T follicular helper cell (primary cell): ENCODE measurements around the gene RHOF.
"Not testable (repeated sequence)": the region's sequence is repeated elsewhere in the genome, so short reads cannot be mapped to it uniquely, and the experiment has no call there.

Experiments used
- DNase-seq: peaks from one replicate; pipeline ENCODE4 v3.0.0-alpha.2; 2020; ENCODE audit warnings: low read depth

The RHOF gene

GRCh38 chr12:121773011-121773777, 20.3 kb downstream of the RHOF start:
- DNase-seq, result peak; percentile 68

GRCh38 chr12:121770813-121771625, 22.5 kb downstream of the RHOF start:
- DNase-seq, result no peak

GRCh38 chr12:121770388-121770787, 23.1 kb downstream of the RHOF start:
- DNase-seq, result no peak

GRCh38 chr12:121769831-121770301, 23.6 kb downstream of the RHOF start:
- no peak for DNase-seq

GRCh38 chr12:121769297-121769830, 24.1 kb downstream of the RHOF start:
- no peak for DNase-seq

- no peak for DNase-seq
Measured at GRCh38 chr12:121767525-121768016, 25.9 kb downstream of the RHOF start.

- DNase-seq, result no peak
Measured at GRCh38 chr12:121766290-121767039, 27.0 kb downstream of the RHOF start.

GRCh38 chr12:121765573-121765972, 27.9 kb downstream of the RHOF start:
- DNase-seq, result no peak

- no peak for DNase-seq
Measured at GRCh38 chr12:121764808-121765207, 28.7 kb downstream of the RHOF start.

GRCh38 chr12:121762269-121762668, 31.2 kb downstream of the RHOF start:
- no peak for DNase-seq

- not testable (repeated sequence) for DNase-seq
Measured at GRCh38 chr12:121758536-121758935, 35.0 kb downstream of the RHOF start.

- no peak for DNase-seq
Measured at GRCh38 chr12:121755591-121755990, 37.9 kb downstream of the RHOF start.

- DNase-seq, result no peak
Measured at GRCh38 chr12:121754836-121755235, 38.7 kb downstream of the RHOF start.

GRCh38 chr12:121753844-121754264, 39.6 kb downstream of the RHOF start:
- DNase-seq, result no peak

- no peak for DNase-seq
Measured at GRCh38 chr12:121751749-121752351, 41.6 kb downstream of the RHOF start.

- DNase-seq, result no peak
Measured at GRCh38 chr12:121751034-121751433, 42.5 kb downstream of the RHOF start.

GRCh38 chr12:121750507-121750955, 43.0 kb downstream of the RHOF start:
- no peak for DNase-seq

- no peak for DNase-seq
Measured at GRCh38 chr12:121749267-121749666, 44.2 kb downstream of the RHOF start.

GRCh38 chr12:121748571-121749265, 44.8 kb downstream of the RHOF start:
- DNase-seq, result no peak

GRCh38 chr12:121748218-121748570, 45.3 kb downstream of the RHOF start:
- DNase-seq, result no peak

- DNase-seq, result not testable (repeated sequence)
Measured at GRCh38 chr12:121745545-121745944, 47.9 kb downstream of the RHOF start.
